T47D (cell line): ENCODE results near the gene IPO8.

Experiments
- DNase-seq, 2 experiments: peaks; one replicate each; pipeline versions ENCODE4 v3.0.0 to v3.0.0-alpha.2; 2011 to 2012; ENCODE audit warnings: low read depth in 1 of 2, low spot score in 1 of 2
- JUND ChIP-seq: IDR thresholded peaks from 2 replicates; pipeline ENCODE4 v1.6.1; 2012; ENCODE audit warnings: low read depth
- in situ Hi-C: cut with HindIII; loops from 2 replicates; pipeline ENCODE4 v1.10.0; 2016; ENCODE audit warnings: low sequenced_read_pairs, low pct_unique_long_range_greater_than_20kb

Gene IPO8

DNA sequence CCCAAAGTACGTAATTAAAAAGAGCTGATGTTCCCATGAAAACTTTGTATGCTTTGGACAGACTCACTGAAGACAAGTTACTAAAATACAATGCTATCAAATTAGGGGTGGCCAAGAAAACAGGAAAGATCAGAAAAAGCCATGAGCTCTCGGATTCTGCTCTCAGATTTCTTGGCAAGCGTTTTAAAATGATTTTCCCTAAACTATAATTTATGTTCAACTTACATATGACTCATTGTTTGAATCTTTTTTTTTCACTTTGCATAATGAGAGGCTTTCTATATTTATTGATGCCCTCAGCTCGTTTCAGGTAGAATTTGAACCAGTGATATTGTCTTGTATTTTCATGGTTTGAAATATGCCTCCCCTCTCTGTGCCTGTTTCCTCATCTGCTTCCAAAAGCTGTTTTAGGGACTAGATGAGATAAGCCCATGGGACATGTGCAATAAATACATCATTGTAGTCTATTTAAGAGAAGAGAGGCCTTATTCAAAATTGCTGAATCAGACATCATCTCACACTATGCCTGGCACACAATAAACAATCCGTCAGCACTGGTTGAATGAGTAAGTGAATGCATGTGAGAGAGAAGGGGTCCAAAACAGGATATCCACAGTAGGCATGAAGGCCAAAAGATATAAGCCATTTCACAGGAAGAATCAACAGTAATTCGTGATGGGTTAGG, 4.7 kb upstream of the IPO8 start:
- no peak for TF ChIP-seq JUND

DNA sequence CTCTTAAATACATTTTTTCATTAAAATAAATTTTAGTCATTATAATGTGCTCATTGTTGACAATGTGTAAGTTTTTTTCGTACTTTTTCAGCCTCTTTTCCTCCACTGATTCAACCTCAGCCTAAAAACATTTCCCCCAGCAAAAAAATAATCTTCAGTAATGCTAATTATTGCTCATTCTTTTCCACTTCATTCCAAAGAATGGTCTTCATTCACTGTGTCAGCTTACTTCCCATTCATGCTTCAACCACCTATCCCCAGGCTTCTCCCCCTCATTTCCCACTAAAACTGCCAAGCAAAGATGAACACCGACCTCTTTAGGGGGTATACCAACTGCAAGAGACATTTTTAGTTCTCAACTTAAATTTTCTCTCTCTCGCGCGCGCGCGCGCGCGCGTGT, 2.7 kb upstream of the IPO8 start:
- in situ Hi-C loops = no loop called here
- no peak for TF ChIP-seq JUND
- no peak for DNase-seq

More for the DNA sequence above, 4.7 kb upstream of the IPO8 start:
- DNase-seq = no peak
- in situ Hi-C loops = no loop called here

DNA sequence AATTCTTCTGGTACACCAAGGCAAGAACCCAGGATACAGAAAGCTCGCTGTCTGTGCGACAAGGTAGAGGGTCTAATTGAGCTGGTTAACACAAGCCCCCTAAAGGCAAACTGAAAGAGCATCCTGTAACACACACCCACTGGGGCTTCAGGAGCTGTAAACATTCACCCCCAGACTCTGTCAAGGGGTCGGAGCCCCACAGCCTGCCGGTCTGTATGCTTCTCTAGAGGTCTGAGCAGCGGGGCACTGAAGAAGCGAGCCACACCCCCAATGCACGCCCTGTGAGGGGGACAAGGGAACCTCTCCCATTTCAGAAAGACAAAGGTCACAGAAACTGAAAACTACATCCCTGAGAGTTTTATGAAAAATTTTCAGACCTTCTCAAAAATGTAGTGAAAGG, 1.3 kb upstream of the IPO8 start:
- TF ChIP-seq JUND = no peak
- no peak for DNase-seq
- in situ Hi-C loops = no loop called here

DNA sequence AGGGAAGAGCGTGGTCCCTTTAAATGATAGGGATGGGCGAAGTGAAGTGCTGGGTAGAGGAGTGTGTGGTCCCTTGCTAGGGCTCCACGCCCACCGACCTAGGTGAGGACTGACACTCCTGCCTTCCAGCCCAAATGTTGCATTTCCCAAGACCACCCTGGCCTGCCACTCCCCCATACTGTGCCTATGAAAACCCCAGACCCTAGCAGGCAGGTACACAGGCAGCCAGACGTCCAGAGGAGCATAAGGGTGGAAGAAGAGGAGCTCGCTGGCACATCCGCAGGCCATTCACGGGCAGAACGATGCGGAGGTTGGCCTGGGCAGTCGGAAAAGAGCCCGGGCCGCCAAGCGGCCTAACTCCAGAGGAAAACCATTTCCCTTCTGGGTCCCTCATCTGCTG, 817 bp upstream of the IPO8 start:
- no peak for TF ChIP-seq JUND
- DNase-seq = no peak
- in situ Hi-C loops = no loop called here

DNA sequence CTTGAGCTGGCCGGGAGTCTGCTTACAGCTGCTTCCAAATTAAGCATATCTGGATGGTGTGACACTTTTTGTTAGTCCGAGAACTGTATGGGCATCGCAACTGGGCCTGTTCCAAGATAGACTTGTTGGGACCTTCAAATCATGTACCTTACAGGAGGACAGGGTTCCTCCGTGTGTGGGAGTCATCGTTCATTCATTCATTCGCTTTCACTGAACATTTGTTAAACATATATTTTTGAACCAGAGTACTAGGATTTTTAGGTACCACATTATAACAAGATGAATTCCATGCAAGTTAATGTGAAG, 387 bp upstream of the IPO8 start:
- no peak for TF ChIP-seq JUND
- no peak for DNase-seq
- in situ Hi-C loops = no loop called here

DNA sequence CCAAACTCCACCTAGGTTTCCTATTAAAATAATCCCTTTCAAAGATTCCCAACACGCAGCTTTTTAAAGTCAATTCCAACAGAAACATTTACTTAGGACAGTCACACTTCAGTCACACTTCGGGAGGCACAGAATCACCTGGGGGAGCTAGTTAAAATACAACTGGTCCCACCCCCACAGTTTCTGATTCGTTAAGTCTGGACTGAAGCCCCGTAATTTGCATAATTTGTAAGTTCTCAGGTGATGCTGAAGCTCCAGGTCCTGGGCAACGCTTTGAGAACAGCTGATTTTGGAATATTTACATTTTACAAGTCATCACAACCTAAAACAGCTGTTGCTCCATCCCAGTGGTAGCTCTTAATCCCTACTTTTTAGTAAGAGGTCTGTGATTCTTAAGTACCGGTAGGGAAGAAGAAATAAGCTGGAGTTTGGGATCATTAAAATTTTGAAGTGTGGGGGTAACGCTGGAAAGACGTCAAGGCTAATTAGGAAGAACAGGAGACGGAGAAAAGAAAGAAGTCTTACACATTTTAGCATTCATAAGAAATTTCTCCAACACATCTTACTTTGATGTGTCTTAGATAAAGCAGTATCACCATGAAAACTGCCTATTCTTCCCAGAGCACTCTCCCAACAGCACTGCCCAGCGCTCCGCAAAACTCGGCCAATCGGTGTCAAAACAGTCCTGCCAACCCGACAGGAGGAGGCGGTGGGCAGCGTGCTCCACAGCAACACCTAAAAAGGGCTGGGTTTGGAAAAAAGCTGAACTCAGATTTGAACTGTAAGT, 1.1 kb downstream of the IPO8 start:
- TF ChIP-seq JUND = no peak
- peak; percentile 69 to 70 for DNase-seq
- in situ Hi-C loops = no loop called here

DNA sequence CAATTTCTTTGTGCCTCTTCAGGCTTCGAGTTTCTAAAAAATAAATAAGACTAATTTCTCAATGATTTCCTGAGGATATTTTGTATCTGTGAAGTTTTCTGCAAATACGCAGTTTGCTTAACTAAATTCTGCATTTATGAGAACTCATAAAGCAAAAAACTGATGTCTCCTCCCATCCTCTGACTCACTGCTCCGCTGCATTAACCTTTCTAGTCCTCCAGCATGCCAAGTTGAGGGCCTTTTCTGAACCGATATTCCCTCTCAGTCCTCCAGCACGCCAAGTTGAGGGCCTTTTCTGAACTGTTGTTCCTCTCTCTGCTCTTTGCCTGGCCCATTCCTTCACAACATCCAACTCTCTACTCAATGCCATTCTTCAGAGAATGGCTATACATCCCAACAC, 3.2 kb downstream of the IPO8 start:
- no peak for DNase-seq
- no peak for TF ChIP-seq JUND
- in situ Hi-C loops = no loop called here

DNA sequence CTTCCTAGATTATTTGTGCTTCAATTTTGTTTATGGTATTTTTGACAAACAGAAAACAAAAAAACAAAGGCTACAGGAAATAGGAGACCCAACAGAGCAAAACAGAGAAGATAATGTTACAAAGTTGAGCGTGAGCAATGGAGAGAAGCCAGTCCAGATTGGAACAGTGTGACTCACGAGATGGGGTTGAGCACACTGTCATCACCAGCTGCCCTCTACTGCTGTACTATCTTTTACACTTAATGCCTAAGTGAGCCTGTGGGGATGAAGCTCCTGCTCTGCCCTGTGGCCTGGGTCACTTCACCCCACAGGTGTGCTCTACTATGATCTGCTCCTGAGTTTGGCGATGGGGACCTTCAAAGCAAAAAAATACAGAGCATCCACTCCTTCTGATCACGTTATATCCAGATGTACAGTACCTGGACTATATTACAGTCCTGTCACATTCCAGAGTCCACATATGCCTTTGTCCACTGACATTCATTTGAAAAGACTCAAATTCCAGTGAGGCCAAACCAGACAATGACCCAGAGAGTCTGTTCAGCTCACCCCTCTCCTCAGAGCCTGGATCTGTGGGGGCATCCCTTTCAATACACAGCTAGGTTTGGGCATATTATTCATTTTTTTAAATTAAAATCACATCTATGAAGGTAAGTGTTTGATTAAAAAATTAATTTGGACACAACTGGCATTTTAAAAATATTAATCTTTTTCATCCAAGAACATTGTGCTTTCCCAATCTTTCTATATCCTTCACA, 4.4 kb downstream of the IPO8 start:
- in situ Hi-C loops = no loop called here
- DNase-seq = no peak
- TF ChIP-seq JUND = no peak

DNA sequence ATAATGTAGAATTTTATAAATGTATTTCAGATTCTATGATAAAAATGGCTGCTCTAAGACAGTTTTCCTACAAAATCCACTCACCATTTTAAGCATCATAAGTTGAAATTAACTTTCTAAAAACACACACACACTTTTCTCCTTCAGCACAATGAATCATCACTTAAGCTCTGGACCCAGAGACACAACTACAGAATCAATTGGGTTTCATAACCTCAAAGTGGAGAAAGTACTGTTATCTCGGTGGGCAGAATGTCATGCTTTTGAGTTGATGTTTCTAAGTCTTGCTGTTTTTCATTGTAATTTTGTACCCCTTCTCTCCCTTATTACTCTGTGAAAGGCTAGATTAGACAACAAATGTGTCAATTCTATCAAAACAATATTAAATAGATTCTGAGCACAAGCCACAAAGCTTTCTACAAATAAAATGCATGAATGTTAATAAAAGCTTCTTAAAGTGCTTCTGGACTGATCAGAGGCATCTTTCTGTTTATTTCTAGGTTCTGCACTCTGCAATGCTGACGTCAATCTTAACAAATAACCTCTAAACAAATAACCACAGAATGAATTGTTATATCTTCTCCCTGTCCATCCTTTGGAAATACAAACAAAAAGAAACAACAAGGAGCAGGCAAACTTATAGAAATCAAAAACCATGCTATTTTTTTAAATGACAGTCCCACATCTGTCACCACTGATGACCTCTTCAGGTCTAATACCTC, 8.2 kb downstream of the IPO8 start:
- in situ Hi-C loops = no loop called here
- TF ChIP-seq JUND = no peak
- DNase-seq = no peak

DNA sequence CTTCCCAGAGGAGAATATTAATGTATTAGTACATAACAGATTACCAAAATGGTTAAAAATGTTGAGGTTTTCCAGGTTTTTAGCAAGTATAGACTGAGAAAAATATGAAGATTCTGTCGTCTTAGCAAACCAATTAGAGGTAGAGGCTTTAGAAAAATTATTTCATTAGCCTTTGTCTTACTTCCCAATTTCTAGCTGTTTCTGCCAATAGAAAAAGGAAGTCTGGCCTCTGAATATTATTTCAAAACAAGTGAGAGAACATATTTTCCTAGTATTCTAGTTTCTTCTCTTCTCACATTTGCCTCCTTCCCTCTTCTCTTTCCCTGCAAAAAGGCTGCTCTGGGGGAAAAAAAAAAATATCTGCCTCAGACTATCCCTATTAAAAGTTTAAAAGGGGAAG, 16.4 kb downstream of the IPO8 start:
- DNase-seq = no peak
- in situ Hi-C loops = no loop called here
- TF ChIP-seq JUND = no peak

DNA sequence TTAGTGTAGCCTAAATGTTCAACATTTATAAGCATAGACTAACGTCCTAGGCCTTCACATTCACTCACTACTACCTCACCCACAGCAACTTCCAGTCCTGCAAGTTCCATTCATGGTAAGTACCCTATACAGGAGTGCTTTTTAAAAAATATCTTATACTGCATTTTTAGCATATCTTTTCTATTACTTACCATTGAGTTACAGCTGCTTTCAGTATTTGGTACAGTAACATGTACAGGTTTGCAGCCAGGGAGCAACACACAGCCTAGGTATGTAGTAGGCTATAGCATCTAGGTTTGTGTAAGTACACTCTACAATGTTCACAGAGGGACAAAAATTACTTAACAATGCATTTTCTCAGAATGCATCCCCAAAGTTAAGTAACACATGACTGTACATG, 17.4 kb downstream of the IPO8 start:
- DNase-seq = no peak
- in situ Hi-C loops = no loop called here
- TF ChIP-seq JUND = no peak

DNA sequence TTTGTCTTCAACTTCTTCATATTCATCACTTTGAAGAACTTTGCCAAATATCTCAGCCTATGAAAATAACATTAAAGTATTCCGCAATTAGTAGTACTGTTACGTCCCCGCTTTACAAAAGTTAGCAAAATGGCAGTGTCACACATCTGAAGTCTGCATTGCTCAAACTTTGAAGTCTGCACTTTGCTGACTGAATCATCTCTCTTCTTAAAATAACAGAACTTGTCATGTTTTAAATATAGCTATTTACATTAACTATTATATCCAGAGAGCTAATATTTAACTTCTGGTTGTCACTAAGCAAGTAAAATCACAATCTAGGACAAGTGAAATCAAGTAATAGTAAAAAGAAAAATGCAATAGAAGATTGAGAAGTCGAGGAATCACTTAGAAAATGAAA, 34.5 kb downstream of the IPO8 start:
- DNase-seq = no peak
- in situ Hi-C loops = no loop called here
- TF ChIP-seq JUND = no peak
